GM19240 (cell line): ENCODE results near the gene GGT5.
"Not testable (repeated sequence)": the region's sequence is repeated elsewhere in the genome, so short reads cannot be mapped to it uniquely, and the experiment has no call there.

Experiments used
- DNase-seq: peaks from one replicate; pipeline ENCODE4 v3.0.0; 2011; ENCODE audit warnings: low spot score; ENCODE audit not compliant: insufficient read length

The GGT5 gene

GRCh38 chr22:24245030-24245431 is at the start of gene GGT5:
Gene GGT5 (minus strand): TSS chr22:24245082. CDS start chr22:24244725, 357 bp downstream.
- DNase-seq: not testable (repeated sequence)

- DNase-seq: not testable (repeated sequence)
These were observed 47.4 kb upstream of the GGT5 start for GRCh38 chr22:24292202-24292830.

- no peak for DNase-seq
These were observed 46.8 kb upstream of the GGT5 start for GRCh38 chr22:24291515-24292201.

GRCh38 chr22:24290459-24290858 is 45.6 kb upstream of the GGT5 start:
- DNase-seq: no peak

- no peak for DNase-seq
These were observed 44.9 kb upstream of the GGT5 start for GRCh38 chr22:24289741-24290163.

GRCh38 chr22:24289114-24289513 is 44.2 kb upstream of the GGT5 start:
- DNase-seq: no peak

GRCh38 chr22:24287801-24288200 is 42.9 kb upstream of the GGT5 start:
- DNase-seq: not testable (repeated sequence)

- DNase-seq: not testable (repeated sequence)
These were observed 42.3 kb upstream of the GGT5 start for GRCh38 chr22:24287212-24287611.

- DNase-seq: no peak
These were observed 40.4 kb upstream of the GGT5 start for GRCh38 chr22:24285245-24285644.

GRCh38 chr22:24284747-24285203 is 39.9 kb upstream of the GGT5 start:
- no peak for DNase-seq

- DNase-seq: no peak
These were observed 37.5 kb upstream of the GGT5 start for GRCh38 chr22:24282401-24282800.

- DNase-seq: not testable (repeated sequence)
These were observed 35.5 kb upstream of the GGT5 start for GRCh38 chr22:24280363-24280762.

- not testable (repeated sequence) for DNase-seq
These were observed 30.0 kb upstream of the GGT5 start for GRCh38 chr22:24274696-24275405.

GRCh38 chr22:24273906-24274305 is 29.0 kb upstream of the GGT5 start:
- DNase-seq: not testable (repeated sequence)

- DNase-seq: not testable (repeated sequence)
These were observed 28.1 kb upstream of the GGT5 start for GRCh38 chr22:24273031-24273430.

- DNase-seq: no peak
These were observed 26.5 kb upstream of the GGT5 start for GRCh38 chr22:24271386-24271854.

GRCh38 chr22:24270556-24271385 is 25.9 kb upstream of the GGT5 start, which contains the start of gene SPECC1L:
Gene SPECC1L (plus strand): TSS chr22:24270831. CDS start chr22:24302232, 31,401 bp downstream.
- DNase-seq: peak; percentile 38

GRCh38 chr22:24266495-24266894 is 21.6 kb upstream of the GGT5 start:
- DNase-seq: not testable (repeated sequence)

GRCh38 chr22:24265734-24266133 is 20.9 kb upstream of the GGT5 start:
- no peak for DNase-seq

GRCh38 chr22:24264329-24264896 is 19.5 kb upstream of the GGT5 start:
- not testable (repeated sequence) for DNase-seq

GRCh38 chr22:24263479-24263878 is 18.6 kb upstream of the GGT5 start:
- DNase-seq: not testable (repeated sequence)
